Measurements from ENCODE around the gene SPRYD4.

DNA sequence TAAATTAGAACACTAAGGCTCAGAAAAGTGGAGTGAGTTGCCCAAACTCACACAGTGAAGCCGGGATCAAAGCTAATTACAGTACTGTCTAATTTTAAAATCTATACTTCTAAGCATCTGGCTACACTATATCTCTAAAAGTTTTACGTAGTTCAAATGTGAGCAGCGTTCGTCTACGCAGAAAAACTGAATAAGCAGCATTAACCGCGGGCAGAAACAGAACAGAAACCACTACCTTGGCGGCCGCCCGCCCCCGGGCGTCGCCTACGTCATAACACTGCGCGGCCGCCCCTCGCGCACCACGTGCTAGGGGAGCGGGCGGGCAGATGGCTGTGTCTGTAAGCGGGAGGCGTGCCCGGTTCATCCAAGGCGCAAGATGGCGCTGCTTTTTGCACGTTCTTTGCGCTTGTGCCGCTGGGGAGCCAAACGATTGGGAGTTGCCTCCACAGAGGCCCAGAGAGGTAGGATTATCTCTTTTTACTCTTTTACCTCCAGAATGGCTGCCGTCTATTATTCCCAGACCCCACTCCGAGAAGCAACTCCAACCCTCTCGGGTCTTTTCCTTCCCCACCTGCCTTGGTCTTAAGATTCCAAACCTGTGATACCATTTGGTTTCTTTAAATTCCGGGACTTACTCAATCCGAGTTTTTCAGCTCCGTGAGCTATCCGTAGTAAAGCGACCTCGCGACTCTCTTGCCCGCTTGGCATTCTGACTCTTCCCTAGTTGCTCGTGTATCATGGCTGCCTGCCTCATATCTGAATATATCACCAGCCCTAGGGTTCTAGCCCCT, at the start of gene SPRYD4:
- TF ChIP-seq, protein P1, sequence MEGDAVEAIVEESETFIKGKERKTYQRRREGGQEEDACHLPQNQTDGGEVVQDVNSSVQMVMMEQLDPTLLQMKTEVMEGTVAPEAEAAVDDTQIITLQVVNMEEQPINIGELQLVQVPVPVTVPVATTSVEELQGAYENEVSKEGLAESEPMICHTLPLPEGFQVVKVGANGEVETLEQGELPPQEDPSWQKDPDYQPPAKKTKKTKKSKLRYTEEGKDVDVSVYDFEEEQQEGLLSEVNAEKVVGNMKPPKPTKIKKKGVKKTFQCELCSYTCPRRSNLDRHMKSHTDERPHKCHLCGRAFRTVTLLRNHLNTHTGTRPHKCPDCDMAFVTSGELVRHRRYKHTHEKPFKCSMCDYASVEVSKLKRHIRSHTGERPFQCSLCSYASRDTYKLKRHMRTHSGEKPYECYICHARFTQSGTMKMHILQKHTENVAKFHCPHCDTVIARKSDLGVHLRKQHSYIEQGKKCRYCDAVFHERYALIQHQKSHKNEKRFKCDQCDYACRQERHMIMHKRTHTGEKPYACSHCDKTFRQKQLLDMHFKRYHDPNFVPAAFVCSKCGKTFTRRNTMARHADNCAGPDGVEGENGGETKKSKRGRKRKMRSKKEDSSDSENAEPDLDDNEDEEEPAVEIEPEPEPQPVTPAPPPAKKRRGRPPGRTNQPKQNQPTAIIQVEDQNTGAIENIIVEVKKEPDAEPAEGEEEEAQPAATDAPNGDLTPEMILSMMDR (IDR thresholded peaks at IDR 0.05; ENCODE audit: low read length): peak; percentile 43
- no peak for TF ChIP-seq EZH2 (optimal IDR thresholded peaks at IDR 0.05; ENCODE audit: low read depth, low read length)
